OCI-LY3 (cell line): ENCODE measurements around the gene NT5DC3.

Experiments
- CTCF ChIP-seq: fragments of 200-600, 300-600 bp; sonication (generic); IDR thresholded peaks from 2 replicates; pipeline ENCODE4 v1.5.1; 2014; ENCODE audit warnings: antibody characterized with exemption, low read length, low read depth
- EZH2phosphoT487 ChIP-seq: fragments of 200-600 bp; shearing (Covaris generic); IDR thresholded peaks from 2 replicates; pipeline ENCODE4 v1.6.1; 2018; ENCODE audit warnings: antibody characterized with exemption, mixed run types, low read depth

GRCh38 chr12:103736572-103736971 lies 104.5 kb downstream of the NT5DC3 start:
- no peak for TF ChIP-seq CTCF
- no peak for TF ChIP-seq EZH2phosphoT487
